H9 (cell line): ENCODE measurements around the gene ZNF212. TPM values are rescaled to one million over a fixed set of nuclear protein-coding genes. Genes with fewer than 3 reads are reported as not detected.

Experiments used
- DNase-seq: peaks from one replicate; pipeline ENCODE4 v3.0.0-alpha.2; 2017
- H2AFZ ChIP-seq: one replicate; pipeline ENCODE4 v1.6.1; 2013; ENCODE audit warnings: mild to moderate bottlenecking, low read length, control low read depth, moderate library complexity
- H2AK5ac ChIP-seq: 2 replicates; pipeline ENCODE4 v1.6.1; 2013; ENCODE audit warnings: low read length, control low read depth, mixed read lengths; ENCODE audit not compliant: insufficient read length
- H2BK120ac ChIP-seq: one replicate; pipeline ENCODE4 v1.6.1; 2013; ENCODE audit warnings: low read depth, mild to moderate bottlenecking, low read length, control low read depth, inconsistent platforms; ENCODE audit not compliant: poor library complexity, severe bottlenecking
- H2BK12ac ChIP-seq: 2 replicates; pipeline ENCODE4 v1.6.1; 2013; ENCODE audit warnings: low read length, control low read depth, mixed read lengths, low read depth; ENCODE audit not compliant: insufficient read length
- H2BK15ac ChIP-seq: 2 replicates; pipeline ENCODE4 v1.6.1; 2013; ENCODE audit warnings: low read depth, low read length, control low read depth
- H2BK20ac ChIP-seq: one replicate; pipeline ENCODE4 v1.6.1; 2013; ENCODE audit warnings: low read depth, mild to moderate bottlenecking, low read length, control low read depth, inconsistent platforms; ENCODE audit not compliant: poor library complexity, severe bottlenecking
- H2BK5ac ChIP-seq: 2 replicates; pipeline ENCODE4 v1.6.1; 2013; ENCODE audit warnings: low read length, control low read depth, mixed read lengths; ENCODE audit not compliant: insufficient read length
- H3K14ac ChIP-seq: 2 replicates; pipeline ENCODE4 v1.6.1; 2013; ENCODE audit warnings: low read length, control low read depth; ENCODE audit not compliant: insufficient read depth
- H3K18ac ChIP-seq: 2 replicates; pipeline ENCODE4 v1.6.1; 2013; ENCODE audit warnings: low read depth, mild to moderate bottlenecking, mixed read lengths, low read length, control low read depth; ENCODE audit not compliant: insufficient read length
- H3K23ac ChIP-seq: 2 replicates; pipeline ENCODE4 v1.6.1; 2013; ENCODE audit warnings: low read length, control low read depth, mixed read lengths, low read depth; ENCODE audit not compliant: insufficient read length
- H3K23me2 ChIP-seq: 2 replicates; pipeline ENCODE4 v1.6.1; 2013; ENCODE audit warnings: low read depth, mild to moderate bottlenecking, mixed read lengths, low read length, control low read depth; ENCODE audit not compliant: insufficient read length, poor library complexity, severe bottlenecking
- H3K27ac ChIP-seq: 2 replicates; pipeline ENCODE4 v1.5.1; 2013; ENCODE audit warnings: low read length, control low read depth, mixed read lengths, low read depth; ENCODE audit not compliant: insufficient read length
- H3K27me3 ChIP-seq: 2 replicates; pipeline ENCODE4 v1.6.1; 2013; ENCODE audit warnings: low read length, control low read depth, inconsistent platforms; ENCODE audit not compliant: insufficient read depth
- H3K4ac ChIP-seq: 2 replicates; pipeline ENCODE4 v1.6.1; 2013; ENCODE audit warnings: low read depth, mild to moderate bottlenecking, control low read depth, inconsistent platforms, low read length, moderate library complexity
- H3K4me1 ChIP-seq: 2 replicates; pipeline ENCODE4 v1.6.1; 2013; ENCODE audit warnings: low read length, control low read depth, inconsistent platforms; ENCODE audit not compliant: insufficient read depth
- H3K4me2 ChIP-seq: 2 replicates; pipeline ENCODE4 v1.6.1; 2013; ENCODE audit warnings: low read length, control low read depth, mixed read lengths; ENCODE audit not compliant: insufficient read length, insufficient read depth
- H3K56ac ChIP-seq: 2 replicates; pipeline ENCODE4 v1.6.1; 2013; ENCODE audit warnings: low read depth, mild to moderate bottlenecking, mixed read lengths, low read length, control low read depth; ENCODE audit not compliant: insufficient read length
- H3K79me1 ChIP-seq: 2 replicates; pipeline ENCODE4 v1.6.1; 2013; ENCODE audit warnings: low read depth, mild to moderate bottlenecking, moderate library complexity, low read length, control low read depth, inconsistent platforms; ENCODE audit not compliant: insufficient read depth, poor library complexity, severe bottlenecking
- H3K79me2 ChIP-seq: 2 replicates; pipeline ENCODE4 v1.6.1; 2013; ENCODE audit warnings: low read length, control low read depth, inconsistent platforms; ENCODE audit not compliant: insufficient read depth
- H3K9ac ChIP-seq: 2 replicates; pipeline ENCODE4 v1.6.1; 2013; ENCODE audit warnings: low read length, control low read depth, mixed read lengths; ENCODE audit not compliant: insufficient read length; ENCODE audit errors: extremely low read depth
- H3K9me3 ChIP-seq: one replicate; pipeline ENCODE4 v1.6.1; 2013; ENCODE audit warnings: low read depth, low read length, inconsistent platforms; ENCODE audit not compliant: control insufficient read depth
- H3T11ph ChIP-seq: one replicate; pipeline ENCODE4 v1.6.1; 2013; ENCODE audit warnings: mild to moderate bottlenecking, low read length, control low read depth, inconsistent platforms
- H4K20me1 ChIP-seq: one replicate; pipeline ENCODE4 v1.6.1; 2013; ENCODE audit not compliant: control insufficient read depth, insufficient read length, insufficient read depth
- H4K5ac ChIP-seq: 2 replicates; pipeline ENCODE4 v1.6.1; 2013; ENCODE audit warnings: low read depth, mild to moderate bottlenecking, mixed read lengths, low read length, control low read depth; ENCODE audit not compliant: insufficient read length
- H4K8ac ChIP-seq: replicated peaks from 2 replicates; pipeline ENCODE4 v1.6.1; 2013; ENCODE audit warnings: low read length, control low read depth, mixed read lengths, low read depth; ENCODE audit not compliant: insufficient read length
- H4K91ac ChIP-seq: 2 replicates; pipeline ENCODE4 v1.6.1; 2013; ENCODE audit warnings: low read depth, mild to moderate bottlenecking, moderate library complexity, mixed read lengths, low read length, control low read depth; ENCODE audit not compliant: insufficient read length
- H3K27ac Mint-ChIP-seq, 3 experiments: 2 replicates in 2 of 3; 3 replicates in 1 of 3; pipeline ENCODE4 v1.8.0; 2020 to 2021; ENCODE audit warnings: mixed read lengths in 3 of 3, mild to moderate bottlenecking in 1 of 3, moderate library complexity in 1 of 3
- H3K27me3 Mint-ChIP-seq: 2 replicates; pipeline ENCODE4 v1.8.0; 2021; ENCODE audit warnings: low read depth, mild to moderate bottlenecking, moderate library complexity, mixed read lengths
- H3K36me3 Mint-ChIP-seq, 3 experiments: 2 replicates in 2 of 3; 3 replicates in 1 of 3; pipeline ENCODE4 v1.8.0; 2020 to 2021; ENCODE audit warnings: low read depth in 3 of 3, mixed read lengths in 3 of 3; ENCODE audit not compliant: insufficient read depth in 1 of 3
- H3K4me1 Mint-ChIP-seq, 2 experiments: 2 replicates each; pipeline ENCODE4 v1.8.0; 2020; ENCODE audit warnings: mixed read lengths in 2 of 2
- H3K4me3 Mint-ChIP-seq, 2 experiments: 2 replicates in 1 of 2; 3 replicates in 1 of 2; pipeline ENCODE4 v1.8.0; 2020 to 2021; ENCODE audit warnings: mild to moderate bottlenecking in 2 of 2, mixed read lengths in 2 of 2, moderate library complexity in 1 of 2
- H3K9me3 Mint-ChIP-seq, 2 experiments: 2 replicates in 1 of 2; 3 replicates in 1 of 2; pipeline ENCODE4 v1.8.0; 2020; ENCODE audit warnings: mild to moderate bottlenecking in 2 of 2, mixed read lengths in 2 of 2, moderate library complexity in 1 of 2
- WGBS: extraction: QIAGEN DNeasy Blood & Tissue Kit; methylation state at CpG from one replicate; pipeline ENCODE4 v1.1.7; 2013; ENCODE audit warnings: missing lambda C conversion rate, low lambda C conversion rate, mixed read lengths; ENCODE audit not compliant: insufficient read length; ENCODE audit errors: extremely low coverage; 5-methylcytosine and 5-hydroxymethylcytosine counted together
- total RNA-seq: library from RNA; stranded (reverse); gene quantifications from 2 replicates; pipeline ENCODE4 v1.2.1, GENCODE V29; 2021
- TF ChIP-seq, protein P1 (sequence below): fragments of 200-600 bp; sonication (generic); conservative IDR thresholded peaks from 3 replicates; pipeline ENCODE4 v1.8.0; 2021; ENCODE audit warnings: antibody characterized with exemption, mild to moderate bottlenecking

The ZNF212 gene
- total RNA-seq, 1 experiment from 2014 or later: 21.1 TPM

DNA sequence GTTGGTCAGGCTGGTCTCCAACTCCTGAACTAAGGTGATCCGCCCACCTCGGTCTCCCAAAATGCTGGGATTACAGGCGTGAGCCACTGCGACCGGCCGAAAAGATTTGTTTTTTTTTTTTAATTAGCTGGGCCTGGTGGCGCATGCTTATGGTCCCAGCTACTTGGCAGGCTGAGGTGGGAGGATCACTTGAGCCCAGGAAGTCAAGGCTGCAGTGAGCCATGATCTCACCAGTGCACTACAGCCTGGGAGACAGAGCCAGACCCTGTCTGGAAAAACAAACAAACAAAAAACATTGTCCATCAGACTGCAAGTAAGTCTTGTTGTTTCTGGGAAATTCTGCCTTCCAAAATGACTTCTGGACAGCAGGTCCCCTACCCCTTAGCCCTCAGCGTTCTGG is 16.3 kb upstream of the ZNF212 start:
- H2BK5ac ChIP-seq: no peak overlapping the region
- no peak overlapping the region for H2BK15ac ChIP-seq
- H3K36me3 Mint-ChIP-seq: peaks cover 21 to 56% (median 48%) of the 10 kb centered on the region in 3 experiments
- no peak overlapping the region for H2AK5ac ChIP-seq
- H3K9me3 ChIP-seq: no peaks in the 10 kb centered on the region
- H3K23ac ChIP-seq: no peak overlapping the region
- H2BK120ac ChIP-seq: no peak overlapping the region
- no peak overlapping the region for H2BK20ac ChIP-seq
- no peak for DNase-seq
- H3T11ph ChIP-seq: no peak overlapping the region
- H4K8ac ChIP-seq: no peak overlapping the region
- H4K5ac ChIP-seq: no peak overlapping the region
- H3K4me1 ChIP-seq: no peaks in the 10 kb centered on the region
- H3K9me3 Mint-ChIP-seq: no peaks in the 10 kb centered on the region
- H3K27ac ChIP-seq: no peak overlapping the region
- H3K27ac Mint-ChIP-seq: no peak overlapping the region
- H3K27me3 Mint-ChIP-seq: no peaks in the 10 kb centered on the region
- no peaks in the 10 kb centered on the region for H3K79me2 ChIP-seq
- no peaks in the 10 kb centered on the region for H3K27me3 ChIP-seq
- no peaks in the 10 kb centered on the region for H4K20me1 ChIP-seq
- no peak overlapping the region for H3K4me3 Mint-ChIP-seq
- no peaks in the 10 kb centered on the region for H3K23me2 ChIP-seq
- TF ChIP-seq, protein P1, sequence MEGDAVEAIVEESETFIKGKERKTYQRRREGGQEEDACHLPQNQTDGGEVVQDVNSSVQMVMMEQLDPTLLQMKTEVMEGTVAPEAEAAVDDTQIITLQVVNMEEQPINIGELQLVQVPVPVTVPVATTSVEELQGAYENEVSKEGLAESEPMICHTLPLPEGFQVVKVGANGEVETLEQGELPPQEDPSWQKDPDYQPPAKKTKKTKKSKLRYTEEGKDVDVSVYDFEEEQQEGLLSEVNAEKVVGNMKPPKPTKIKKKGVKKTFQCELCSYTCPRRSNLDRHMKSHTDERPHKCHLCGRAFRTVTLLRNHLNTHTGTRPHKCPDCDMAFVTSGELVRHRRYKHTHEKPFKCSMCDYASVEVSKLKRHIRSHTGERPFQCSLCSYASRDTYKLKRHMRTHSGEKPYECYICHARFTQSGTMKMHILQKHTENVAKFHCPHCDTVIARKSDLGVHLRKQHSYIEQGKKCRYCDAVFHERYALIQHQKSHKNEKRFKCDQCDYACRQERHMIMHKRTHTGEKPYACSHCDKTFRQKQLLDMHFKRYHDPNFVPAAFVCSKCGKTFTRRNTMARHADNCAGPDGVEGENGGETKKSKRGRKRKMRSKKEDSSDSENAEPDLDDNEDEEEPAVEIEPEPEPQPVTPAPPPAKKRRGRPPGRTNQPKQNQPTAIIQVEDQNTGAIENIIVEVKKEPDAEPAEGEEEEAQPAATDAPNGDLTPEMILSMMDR: no peak
- H3K4me1 Mint-ChIP-seq: peaks cover 12 to 15% of the 10 kb centered on the region in 2 experiments
- no peak overlapping the region for H3K14ac ChIP-seq
- no peak overlapping the region for H3K4me2 ChIP-seq
- H3K4ac ChIP-seq: no peak overlapping the region
- H3K56ac ChIP-seq: no peak overlapping the region
- H3K18ac ChIP-seq: no peak overlapping the region
- WGBS: no CpG with 5 or more reads among the region's 8 CpGs
- H4K91ac ChIP-seq: no peak overlapping the region
- H2AFZ ChIP-seq: no peak overlapping the region
- no peak overlapping the region for H2BK12ac ChIP-seq
- H3K9ac ChIP-seq: no peak overlapping the region
- H3K79me1 ChIP-seq: no peaks in the 10 kb centered on the region
